ENCODE data around the gene RANBP1. TPM values are rescaled to one million over a fixed set of nuclear protein-coding genes. Genes with fewer than 3 reads are reported as not detected.

RANBP1 gene
- total and polyA plus RNA-seq, 9 of the 15 experiments (the other 6 are each of a cell fraction or from before 2014, with no cell fraction given): 162 to 2,891 (median 1,289) TPM

GRCh38 chr22:20174785-20175596 lies 59.1 kb downstream of the RANBP1 start:
- intact Hi-C loops (cut with micrococcal nuclease) (loop anchor here (2.0 to 5.0 kb wide), 2 partner anchors 64 to 92 kb away; partner anchors contain the start of gene RTN4R), in situ Hi-C loops (cut with MboI) (loop anchor here (25.0 kb wide), 1 partner anchor 512 kb away; no protein-coding TSS in a partner anchor)
- no peak overlapping the region for H3K27ac ChIP-seq (ENCODE audit: extremely low read depth, low read depth, low read length)
- H3K9me1 ChIP-seq (ENCODE audit: control insufficient read depth, insufficient read depth, low read length): no peaks in the 10 kb centered on the region
- H3K79me2 ChIP-seq (ENCODE audit: control insufficient read depth, insufficient read depth, low read length): no peaks in the 10 kb centered on the region
- 3% methylated on average over 19 of the region's 19 CpGs for WGBS (ENCODE audit: insufficient coverage, low coverage, missing lambda C conversion rate)
- H3K9me3 ChIP-seq (replicated peaks; ENCODE audit: control insufficient read depth, insufficient read depth, low read depth, low read length): no peaks in the 10 kb centered on the region
- no peak overlapping the region for H2AFZ ChIP-seq (ENCODE audit: low read depth, low read length)
- DNase-seq (ENCODE audit: extremely low read depth in 1 of 4, low spot score in 3 of 4): peak in 2 of 4 experiments; percentile 63 to 73
- ATAC-seq: peak; percentile 81
- peaks cover 0 to 57% of the 10 kb centered on the region in 2 experiments; a peak in 1 of 5 replicates for H3K4me1 ChIP-seq (replicated peaks in 1 of 2; ENCODE audit: control insufficient read depth in 2 of 2, insufficient read depth in 2 of 2, low read length in 2 of 2)
- H3K36me3 ChIP-seq (ENCODE audit: control insufficient read depth, insufficient read depth, low read length): no peaks in the 10 kb centered on the region
- H3K9ac ChIP-seq (ENCODE audit: insufficient read depth in 1 of 2, low read depth in 2 of 2, low read length in 2 of 2): peak overlapping the region in 1 of 2 experiments; percentile 59; a peak in 1 of 4 replicates
- POLR2A ChIA-PET: interaction anchor here (0.5 to 1.9 kb wide), 15 partner anchors 8 to 472 kb away, joined by 3 to 5 read pairs (median 4); no protein-coding TSS in a partner anchor
- peak; percentile 80 for FAIRE-seq
- no TSS peak for BruUV-seq (replicated peaks)
- H3K27me3 ChIP-seq (ENCODE audit: control insufficient read depth in 2 of 2, insufficient read depth in 2 of 2, low read length in 2 of 2): peaks cover 83 to 98% of the 10 kb centered on the region in 2 experiments; a peak in 4 of 5 replicates
- H3K4me2 ChIP-seq (ENCODE audit: insufficient read depth, low read length): no peak overlapping the region
- peaks cover 62% of the 10 kb centered on the region for H4K20me1 ChIP-seq (replicated peaks; ENCODE audit: control insufficient read depth, insufficient read depth, low read length)
- H3K4me3 ChIP-seq: no peak overlapping the region
- CTCF ChIA-PET (ENCODE audit: low intra/inter-chr PET ratio): interaction anchor here (0.7 kb wide), 1 partner anchor 64 kb away, joined by 3 read pairs; no protein-coding TSS in a partner anchor
- TF ChIP-seq PHF21A (IDR thresholded peaks at IDR 0.05; ENCODE audit: borderline replicate concordance, low read depth): no peak
- no peak for TF ChIP-seq TBL1XR1 (IDR thresholded peaks at IDR 0.05; ENCODE audit: low read length in 2 of 2)
- TF ChIP-seq HNRNPUL1 (IDR thresholded peaks at IDR 0.05; ENCODE audit: low read length): no peak
- no peak for TF ChIP-seq MYBL2 (IDR thresholded peaks at IDR 0.05; ENCODE audit: low read depth)
- TF ChIP-seq MYBL2 (CRISPR knock-in tag; IDR thresholded peaks at IDR 0.05; ENCODE audit: borderline replicate concordance): peak; percentile 60; the same call in 1 of the 2 replicates
- no peak for TF ChIP-seq ZNF584 (CRISPR knock-in tag; IDR thresholded peaks at IDR 0.05; ENCODE audit: low read depth)
- peak; percentile 51 for TF ChIP-seq CHD7 (IDR thresholded peaks at IDR 0.05; ENCODE audit: low read depth, low read length)

All from K562 (cell line).